ENCODE data around the gene CPM. TPM values are rescaled to one million over a fixed set of nuclear protein-coding genes. Genes with fewer than 3 reads are reported as not detected.

CPM gene
- total RNA-seq, 4 donors from 2014 or later, result 30.2 to 51.9 (median 35.0) TPM

DNA sequence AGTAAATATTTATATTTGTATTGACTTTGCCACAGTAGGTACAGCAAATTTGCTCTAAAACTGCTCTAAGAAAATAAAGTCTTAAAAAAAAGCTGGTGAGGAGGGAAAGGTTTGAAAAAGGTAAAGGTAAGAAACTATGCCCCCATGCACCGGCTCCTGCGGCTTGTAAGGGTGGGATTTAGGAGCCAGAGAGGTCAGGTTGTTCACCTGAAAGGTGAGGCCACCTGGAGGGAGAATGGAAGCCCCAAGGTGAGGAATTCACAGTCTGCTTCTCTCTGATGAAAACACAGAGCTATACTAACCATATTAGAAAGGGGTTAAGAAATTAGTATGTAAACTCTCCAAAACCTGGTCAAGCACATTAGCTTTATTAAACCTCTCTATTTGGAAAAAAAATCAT is 31.8 kb downstream of the CPM start:
- 90% methylated on average over 2 of the region's 2 CpGs for WGBS
- TF ChIP-seq, protein P1, sequence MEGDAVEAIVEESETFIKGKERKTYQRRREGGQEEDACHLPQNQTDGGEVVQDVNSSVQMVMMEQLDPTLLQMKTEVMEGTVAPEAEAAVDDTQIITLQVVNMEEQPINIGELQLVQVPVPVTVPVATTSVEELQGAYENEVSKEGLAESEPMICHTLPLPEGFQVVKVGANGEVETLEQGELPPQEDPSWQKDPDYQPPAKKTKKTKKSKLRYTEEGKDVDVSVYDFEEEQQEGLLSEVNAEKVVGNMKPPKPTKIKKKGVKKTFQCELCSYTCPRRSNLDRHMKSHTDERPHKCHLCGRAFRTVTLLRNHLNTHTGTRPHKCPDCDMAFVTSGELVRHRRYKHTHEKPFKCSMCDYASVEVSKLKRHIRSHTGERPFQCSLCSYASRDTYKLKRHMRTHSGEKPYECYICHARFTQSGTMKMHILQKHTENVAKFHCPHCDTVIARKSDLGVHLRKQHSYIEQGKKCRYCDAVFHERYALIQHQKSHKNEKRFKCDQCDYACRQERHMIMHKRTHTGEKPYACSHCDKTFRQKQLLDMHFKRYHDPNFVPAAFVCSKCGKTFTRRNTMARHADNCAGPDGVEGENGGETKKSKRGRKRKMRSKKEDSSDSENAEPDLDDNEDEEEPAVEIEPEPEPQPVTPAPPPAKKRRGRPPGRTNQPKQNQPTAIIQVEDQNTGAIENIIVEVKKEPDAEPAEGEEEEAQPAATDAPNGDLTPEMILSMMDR (IDR thresholded peaks at IDR 0.05), result no peak
- no peak for TF ChIP-seq POLR2A (IDR thresholded peaks at IDR 0.05; ENCODE audit: low read depth)
- no peak for TF ChIP-seq POLR2AphosphoS5 (IDR thresholded peaks at IDR 0.05)
- TF ChIP-seq EP300 (IDR thresholded peaks at IDR 0.05), result no peak
- DNase-seq (ENCODE audit: extremely low spot score), result no peak

DNA sequence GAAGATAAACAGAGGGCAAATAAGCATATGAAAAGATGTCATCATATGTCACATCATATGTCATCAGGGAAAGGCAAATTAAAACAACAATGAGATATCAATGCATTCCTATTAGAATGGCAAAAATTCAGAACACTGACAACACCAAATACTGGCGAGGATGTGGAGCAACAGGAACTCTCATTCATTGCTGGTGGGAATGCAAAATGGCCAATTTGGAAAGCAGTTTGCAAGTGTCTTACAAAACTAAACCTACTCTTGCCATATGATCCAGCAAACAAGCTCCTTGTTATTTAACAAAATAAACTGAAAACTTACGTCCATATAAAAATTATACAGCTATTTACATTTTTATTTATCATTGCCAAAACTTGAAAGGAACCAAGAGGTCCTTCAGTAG is 32.7 kb downstream of the CPM start:
- H3K4me1 ChIP-seq, result peaks cover 0 to 6% (median 0%) of the 10 kb centered on the region in 4 donors
- H3K27me3 ChIP-seq, result no peaks in the 10 kb centered on the region
- WGBS, result 73% methylated on average over 2 of the region's 2 CpGs
- no peaks in the 10 kb centered on the region for H3K9me3 ChIP-seq
- no peak overlapping the region for H3K27ac ChIP-seq (replicated peaks in 1 of 4)
- no peaks in the 10 kb centered on the region for H3K36me3 ChIP-seq
- intact Hi-C loops (cut with DNase I), result no loop called here
- no peak for DNase-seq (ENCODE audit: extremely low spot score)
- no peak overlapping the region for H3K4me3 ChIP-seq
- TF ChIP-seq, protein P1 (IDR thresholded peaks at IDR 0.05), result no peak
- TF ChIP-seq POLR2AphosphoS5 (IDR thresholded peaks at IDR 0.05), result no peak
- TF ChIP-seq POLR2A (IDR thresholded peaks at IDR 0.05; ENCODE audit: low read depth), result no peak
- TF ChIP-seq EP300 (IDR thresholded peaks at IDR 0.05), result no peak

More for the DNA sequence above, 31.8 kb downstream of the CPM start:
- Histone ChIP-seq H3K9me3 (no peaks in the 10 kb centered on the region), H3K36me3 (no peaks in the 10 kb centered on the region), H3K4me1 (peaks cover 0 to 6% (median 0%) of the 10 kb centered on the region in 4 donors), H3K4me3 (no peak overlapping the region), H3K27ac (replicated peaks in 1 of 4) (no peak overlapping the region), H3K27me3 (no peaks in the 10 kb centered on the region)
- intact Hi-C loops (cut with DNase I), result no loop called here

DNA sequence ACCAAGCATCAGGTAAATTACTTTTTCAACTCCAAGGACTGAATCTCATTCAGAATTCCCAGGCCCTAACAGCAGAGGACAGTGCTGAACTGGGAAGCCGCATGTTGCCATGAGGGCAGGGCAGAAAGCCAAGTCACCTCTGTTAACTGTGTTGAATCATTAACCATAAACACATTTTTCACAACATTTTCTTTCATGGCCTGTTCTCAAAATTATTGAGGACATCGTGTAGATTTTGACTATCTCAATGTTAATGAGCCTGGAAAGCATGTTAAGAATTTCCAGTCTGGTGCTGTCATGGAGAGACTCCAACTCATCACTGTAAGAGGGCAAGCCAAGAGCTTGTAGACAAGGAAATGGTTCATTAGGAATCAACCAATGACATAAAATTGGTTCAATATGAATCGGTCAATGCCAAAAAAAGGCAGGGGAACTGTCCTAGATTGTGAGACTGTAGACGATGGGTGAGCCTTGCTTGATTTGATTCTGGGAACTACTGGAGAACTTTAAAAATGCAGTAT is 33.7 kb downstream of the CPM start:
- Histone ChIP-seq H3K27me3 (no peaks in the 10 kb centered on the region), H3K4me1 (peaks cover 0 to 6% (median 0%) of the 10 kb centered on the region in 4 donors), H3K4me3 (no peak overlapping the region), H3K36me3 (no peaks in the 10 kb centered on the region), H3K27ac (replicated peaks in 1 of 4) (no peak overlapping the region), H3K9me3 (no peaks in the 10 kb centered on the region)
- TF ChIP-seq POLR2A (IDR thresholded peaks at IDR 0.05; ENCODE audit: low read depth) (no peak), POLR2AphosphoS5 (IDR thresholded peaks at IDR 0.05) (no peak), EP300 (IDR thresholded peaks at IDR 0.05) (no peak)
- TF ChIP-seq, protein P1 (IDR thresholded peaks at IDR 0.05), result peak in 1 of 3 experiments; percentile 28
- 68% methylated on average over 4 of the region's 4 CpGs for WGBS
- intact Hi-C loops (cut with DNase I), result no loop called here
- no peak for DNase-seq (ENCODE audit: extremely low spot score)

DNA sequence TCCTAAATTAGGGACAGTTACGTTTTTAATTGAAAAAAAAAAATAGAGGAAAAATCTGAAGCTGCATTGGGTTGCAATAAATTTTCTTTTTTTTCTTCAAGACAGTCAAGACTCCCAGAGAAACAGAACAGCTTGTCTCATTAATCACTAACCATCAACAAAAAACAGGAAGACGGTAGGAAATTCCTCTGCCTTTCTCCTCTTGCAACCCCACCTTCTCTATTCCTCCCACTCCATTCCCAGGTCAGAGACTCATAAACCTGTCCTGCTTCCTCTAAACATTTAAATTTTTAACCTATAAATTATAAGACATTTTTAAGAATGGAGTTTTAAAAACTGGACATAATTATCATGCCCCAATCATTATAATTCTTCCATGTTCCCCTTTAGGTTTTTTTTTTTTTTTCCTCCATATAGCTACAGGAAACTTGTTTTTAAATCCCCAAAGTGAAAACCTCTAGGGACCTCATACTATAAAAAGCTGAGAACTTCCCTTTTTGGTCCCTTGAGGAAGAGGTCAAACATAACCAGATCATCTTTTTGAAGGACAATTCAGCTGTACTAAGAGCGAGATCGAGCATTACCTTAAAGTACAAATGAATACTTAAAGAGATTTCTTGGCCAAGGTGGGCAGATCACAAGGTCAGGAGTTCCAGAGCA is 36.0 kb downstream of the CPM start:
- H3K27ac ChIP-seq (replicated peaks in 1 of 4), result no peak overlapping the region
- intact Hi-C loops (cut with DNase I), result no loop called here
- WGBS, result 59% methylated on average over 4 of the region's 4 CpGs

More for the DNA sequence above, 36.0 kb downstream of the CPM start:
- Histone ChIP-seq H3K36me3 (no peaks in the 10 kb centered on the region), H3K4me1 (peaks cover 0 to 6% (median 0%) of the 10 kb centered on the region in 4 donors), H3K4me3 (no peak overlapping the region), H3K9me3 (no peaks in the 10 kb centered on the region), H3K27me3 (no peaks in the 10 kb centered on the region)
- TF ChIP-seq, protein P1 (IDR thresholded peaks at IDR 0.05), result no peak
- TF ChIP-seq POLR2A (IDR thresholded peaks at IDR 0.05; ENCODE audit: low read depth), result no peak
- no peak for TF ChIP-seq EP300 (IDR thresholded peaks at IDR 0.05)
- TF ChIP-seq POLR2AphosphoS5 (IDR thresholded peaks at IDR 0.05), result no peak
- DNase-seq (ENCODE audit: extremely low spot score), result no peak
